Measurements from ENCODE around the gene ASTE1.
"Not testable (repeated sequence)": the region's sequence is repeated elsewhere in the genome, so short reads cannot be mapped to it uniquely, and the experiment has no call there.

Gene ASTE1

GRCh38 chr3:131008326-131008725 is 18.3 kb downstream of the ASTE1 start:
- no peak for DNase-seq (ENCODE audit: low read depth)

GRCh38 chr3:131007782-131008181 is 18.8 kb downstream of the ASTE1 start:
- DNase-seq (ENCODE audit: low read depth): no peak

GRCh38 chr3:131007256-131007655 is 19.4 kb downstream of the ASTE1 start:
- no peak for DNase-seq (ENCODE audit: low read depth)

GRCh38 chr3:131004603-131005002 is 22.0 kb downstream of the ASTE1 start:
- no peak for DNase-seq (ENCODE audit: low read depth)

GRCh38 chr3:131001071-131001470 is 25.6 kb downstream of the ASTE1 start:
- no peak for DNase-seq (ENCODE audit: low read depth)

GRCh38 chr3:130997289-130997688 is 29.3 kb downstream of the ASTE1 start:
- DNase-seq (ENCODE audit: low read depth): no peak

- no peak for DNase-seq (ENCODE audit: low read depth)
These were observed 34.3 kb downstream of the ASTE1 start for GRCh38 chr3:130992344-130992743.

- no peak for DNase-seq (ENCODE audit: low read depth)
These were observed 35.5 kb downstream of the ASTE1 start for GRCh38 chr3:130991126-130991525.

GRCh38 chr3:130990282-130990681 is 36.3 kb downstream of the ASTE1 start:
- DNase-seq (ENCODE audit: low read depth): no peak

GRCh38 chr3:130981469-130981868 is 45.2 kb downstream of the ASTE1 start:
- no peak for DNase-seq (ENCODE audit: low read depth)

GRCh38 chr3:130979117-130979516 is 47.5 kb downstream of the ASTE1 start:
- no peak for DNase-seq (ENCODE audit: low read depth)

- DNase-seq (ENCODE audit: low read depth): no peak
These were observed 49.9 kb downstream of the ASTE1 start for GRCh38 chr3:130976706-130977105.

- DNase-seq (ENCODE audit: low read depth): no peak
These were observed 51.4 kb downstream of the ASTE1 start for GRCh38 chr3:130975251-130975650.

GRCh38 chr3:130974201-130974600 is 52.4 kb downstream of the ASTE1 start:
- no peak for DNase-seq (ENCODE audit: low read depth)

- DNase-seq (ENCODE audit: low read depth): no peak
These were observed 53.2 kb downstream of the ASTE1 start for GRCh38 chr3:130973406-130973805.

- not testable (repeated sequence) for DNase-seq (ENCODE audit: low read depth)
These were observed 54.0 kb downstream of the ASTE1 start for GRCh38 chr3:130972592-130972991.

- no peak for DNase-seq (ENCODE audit: low read depth)
These were observed 55.4 kb downstream of the ASTE1 start for GRCh38 chr3:130971208-130971607.

- DNase-seq (ENCODE audit: low read depth): no peak
These were observed 57.0 kb downstream of the ASTE1 start for GRCh38 chr3:130969621-130970020.

GRCh38 chr3:130968221-130968620 is 58.4 kb downstream of the ASTE1 start:
- no peak for DNase-seq (ENCODE audit: low read depth)

GRCh38 chr3:130967281-130967680 is 59.3 kb downstream of the ASTE1 start:
- DNase-seq (ENCODE audit: low read depth): no peak

GRCh38 chr3:130963878-130964277 is 62.7 kb downstream of the ASTE1 start:
- DNase-seq (ENCODE audit: low read depth): no peak

Data from stimulated activated CD8-positive, alpha-beta memory T cell treated with anti-CD3 and anti-CD28 coated beads, Interleukin-7, amount 100 ng/mL, for 24 hours (primary cell).